HG03439 (cell line): ENCODE results near the gene TEX11.
"Not testable (repeated sequence)": the region's sequence is repeated elsewhere in the genome, so short reads cannot be mapped to it uniquely, and the experiment has no call there.

Experiments
- ATAC-seq: cut with Tn5 transposase; IDR thresholded peaks from one replicate; pipeline ENCODE4 v1.9.1; 2021; ENCODE audit warnings: mild to moderate bottlenecking, moderate library complexity; ENCODE audit not compliant: unreplicated experiment

Gene TEX11

DNA sequence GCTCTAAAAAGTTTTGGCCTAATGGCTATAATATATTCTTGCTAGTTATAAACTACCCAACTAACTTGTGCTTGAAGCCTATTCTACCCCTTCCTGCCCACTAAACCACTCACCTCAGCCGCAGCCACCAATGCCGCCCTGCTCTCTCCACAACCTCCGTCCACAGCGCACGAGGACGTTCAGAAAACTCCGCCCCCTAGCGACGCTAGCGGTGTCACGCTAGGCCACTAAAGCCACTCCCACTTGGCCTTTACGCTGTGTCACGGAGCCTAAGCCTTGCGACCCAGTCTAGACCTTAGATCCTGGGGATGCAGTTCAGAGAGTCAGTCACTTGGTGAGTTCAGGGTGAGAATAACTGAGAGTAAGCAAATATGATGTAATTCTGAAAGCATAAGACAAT is at the start of gene TEX11:
TSS of gene TEX11 (minus strand) at position 171 of the 400 bp plus-strand sequence. CDS start 922 bp downstream, outside the sequence.
- ATAC-seq: no peak

DNA sequence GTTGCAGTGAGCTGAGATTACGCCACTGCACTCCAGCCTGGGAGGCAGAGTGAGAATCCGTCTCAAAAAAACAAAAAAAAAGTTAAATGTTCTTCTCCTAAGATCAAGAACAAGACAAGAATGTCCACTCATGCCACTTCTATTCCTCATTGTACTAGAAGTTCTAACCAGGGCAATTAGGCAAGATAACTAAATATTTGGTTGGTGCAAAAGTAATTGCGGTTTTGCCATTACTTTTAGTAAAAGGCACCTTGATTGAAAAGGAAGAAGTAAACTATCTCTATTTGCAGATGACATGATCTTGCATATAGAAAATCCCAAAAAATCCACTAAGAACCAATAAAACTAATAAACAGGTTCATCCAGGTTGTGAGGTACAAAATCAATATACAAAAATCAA is 46.4 kb upstream of the TEX11 start:
- no peak for ATAC-seq

GRCh38 chrX:70924294-70924911 is 15.9 kb upstream of the TEX11 start:
- no peak for ATAC-seq

GRCh38 chrX:70922774-70923473 is 14.4 kb upstream of the TEX11 start:
- ATAC-seq: no peak

DNA sequence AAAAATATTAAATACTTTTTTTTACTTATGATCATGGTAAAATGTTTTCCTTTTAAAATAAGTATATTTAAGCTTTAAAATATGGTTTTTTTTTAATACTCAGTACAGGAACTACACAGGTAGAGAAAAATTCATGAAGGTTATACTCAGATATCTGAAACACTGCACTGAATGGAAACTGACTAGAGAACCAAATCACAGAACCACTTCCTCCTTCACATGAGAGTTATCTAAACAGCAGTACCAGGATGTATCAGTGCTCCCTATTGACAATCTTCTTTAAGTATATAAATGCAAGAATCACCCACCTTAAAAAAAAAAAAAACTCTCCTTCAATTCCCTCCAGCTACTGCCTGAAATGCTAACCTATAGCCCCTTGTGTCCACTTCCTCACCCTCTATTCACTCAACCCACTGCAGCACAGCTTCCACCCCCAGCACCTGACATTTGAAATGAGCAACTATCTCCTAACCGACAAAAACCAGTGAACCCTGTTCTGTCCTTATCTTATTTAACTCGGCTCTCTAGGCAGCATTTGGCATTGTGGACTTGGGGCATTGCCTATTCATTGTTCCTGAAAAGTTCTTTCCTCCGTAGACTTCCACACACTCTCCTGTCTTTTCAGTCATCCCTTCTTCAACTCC is 13.3 kb upstream of the TEX11 start:
- no peak for ATAC-seq

- no peak for ATAC-seq
Measured at GRCh38 chrX:70916754-70917153, 8.2 kb upstream of the TEX11 start.

DNA sequence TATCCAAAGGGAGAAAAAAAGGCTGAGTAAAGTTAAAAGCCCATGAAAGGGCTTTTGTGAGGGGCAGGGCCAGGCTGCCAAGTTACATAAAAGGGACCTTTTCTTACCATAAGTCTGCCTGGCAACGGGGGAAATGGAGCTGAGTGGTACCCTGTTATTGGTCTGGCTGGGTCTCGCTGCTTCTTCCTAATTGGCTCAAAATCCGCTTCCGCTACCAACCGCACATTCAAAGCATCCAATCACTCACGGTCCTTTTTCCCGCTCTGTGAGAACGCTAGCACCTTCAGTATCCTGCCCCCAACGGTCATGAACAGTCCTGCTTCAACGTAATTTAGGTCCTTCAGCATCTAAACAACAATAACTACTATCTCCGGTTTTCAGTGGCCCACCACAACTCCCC is 611 bp downstream of the TEX11 start:
- ATAC-seq: no peak

DNA sequence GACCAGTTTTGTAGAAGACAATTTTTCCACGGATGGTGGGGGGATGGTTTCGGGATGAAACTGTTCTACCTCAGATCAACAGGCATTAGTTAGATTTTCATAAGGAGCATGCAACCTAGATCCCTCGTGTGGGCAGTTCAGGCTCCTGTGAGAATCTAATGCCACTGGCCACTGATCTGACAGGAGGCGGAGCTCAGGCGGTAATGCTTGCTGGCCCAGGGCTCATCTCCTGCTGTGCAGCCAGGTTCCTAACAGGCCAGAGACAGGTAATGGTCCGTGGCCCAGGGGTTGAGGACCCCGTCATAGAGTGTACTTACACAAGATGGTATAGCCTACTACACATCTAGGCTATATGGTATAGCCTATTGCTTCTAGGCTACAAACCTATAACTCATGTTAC is 7.0 kb downstream of the TEX11 start:
- ATAC-seq: no peak

GRCh38 chrX:70890441-70890840 is 18.1 kb downstream of the TEX11 start:
- not testable (repeated sequence) for ATAC-seq

GRCh38 chrX:70878902-70879301 is 29.6 kb downstream of the TEX11 start:
- no peak for ATAC-seq

GRCh38 chrX:70852294-70852693 is 56.2 kb downstream of the TEX11 start:
- no peak for ATAC-seq

- ATAC-seq: not testable (repeated sequence)
Measured at GRCh38 chrX:70844081-70844480, 64.4 kb downstream of the TEX11 start.

DNA sequence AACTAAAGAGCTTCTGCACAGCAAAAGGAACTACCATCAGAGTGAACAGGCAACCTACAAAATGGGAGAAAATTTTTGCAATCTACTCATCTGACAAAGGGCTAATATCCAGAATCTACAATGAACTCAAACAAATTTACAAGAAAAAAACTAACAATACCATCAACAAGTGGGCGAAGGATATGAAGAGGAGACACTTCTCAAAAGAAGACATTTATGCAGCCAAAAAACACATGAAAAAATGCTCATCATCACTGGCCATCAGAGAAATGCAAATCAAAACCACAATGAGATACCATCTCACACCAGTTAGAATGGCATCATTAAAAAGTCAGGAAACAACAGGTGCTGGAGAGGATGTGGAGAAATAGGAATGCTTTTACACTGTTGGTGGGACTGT is 64.9 kb downstream of the TEX11 start:
- not testable (repeated sequence) for ATAC-seq

DNA sequence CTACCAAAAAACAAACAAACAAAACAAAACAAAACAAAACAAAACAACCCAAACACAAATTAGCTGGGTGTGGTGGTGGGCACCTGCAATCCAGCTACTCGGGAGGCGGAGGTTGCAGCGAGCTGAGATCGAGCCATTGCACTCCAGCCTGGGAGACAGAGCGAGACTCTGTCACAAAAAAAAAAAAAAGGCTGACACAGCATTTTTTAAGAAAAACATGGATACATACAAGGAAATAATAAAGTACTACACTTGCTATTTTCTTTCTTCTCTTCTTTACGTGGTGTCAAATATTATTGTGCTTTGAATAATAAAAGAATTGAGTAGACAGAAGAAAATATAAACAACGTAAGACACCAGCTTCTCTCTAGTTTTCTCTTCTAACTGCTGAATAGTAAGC is 73.9 kb downstream of the TEX11 start:
- no peak for ATAC-seq

DNA sequence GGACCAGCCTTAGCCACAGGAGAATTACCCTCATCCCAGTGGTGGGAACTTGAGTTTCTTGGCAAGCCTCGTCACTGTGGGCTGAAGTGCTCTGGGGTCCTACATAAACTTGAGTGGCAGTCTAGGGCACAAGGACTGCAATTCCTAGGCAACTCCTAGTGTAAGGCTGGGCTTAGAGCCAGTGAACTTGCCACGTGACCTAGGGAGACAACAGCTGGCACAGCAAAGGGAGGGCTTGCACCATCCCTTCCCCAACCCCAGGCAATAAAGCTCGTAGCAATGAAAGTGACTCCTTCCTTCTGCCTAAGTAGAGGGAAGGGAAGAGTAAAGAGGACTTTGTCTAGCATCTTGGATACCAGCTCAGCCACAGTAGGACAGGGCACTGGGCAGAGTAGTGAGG is 81.8 kb downstream of the TEX11 start:
- ATAC-seq: no peak

- ATAC-seq: no peak
Measured at GRCh38 chrX:70825366-70825765, 83.1 kb downstream of the TEX11 start.

DNA sequence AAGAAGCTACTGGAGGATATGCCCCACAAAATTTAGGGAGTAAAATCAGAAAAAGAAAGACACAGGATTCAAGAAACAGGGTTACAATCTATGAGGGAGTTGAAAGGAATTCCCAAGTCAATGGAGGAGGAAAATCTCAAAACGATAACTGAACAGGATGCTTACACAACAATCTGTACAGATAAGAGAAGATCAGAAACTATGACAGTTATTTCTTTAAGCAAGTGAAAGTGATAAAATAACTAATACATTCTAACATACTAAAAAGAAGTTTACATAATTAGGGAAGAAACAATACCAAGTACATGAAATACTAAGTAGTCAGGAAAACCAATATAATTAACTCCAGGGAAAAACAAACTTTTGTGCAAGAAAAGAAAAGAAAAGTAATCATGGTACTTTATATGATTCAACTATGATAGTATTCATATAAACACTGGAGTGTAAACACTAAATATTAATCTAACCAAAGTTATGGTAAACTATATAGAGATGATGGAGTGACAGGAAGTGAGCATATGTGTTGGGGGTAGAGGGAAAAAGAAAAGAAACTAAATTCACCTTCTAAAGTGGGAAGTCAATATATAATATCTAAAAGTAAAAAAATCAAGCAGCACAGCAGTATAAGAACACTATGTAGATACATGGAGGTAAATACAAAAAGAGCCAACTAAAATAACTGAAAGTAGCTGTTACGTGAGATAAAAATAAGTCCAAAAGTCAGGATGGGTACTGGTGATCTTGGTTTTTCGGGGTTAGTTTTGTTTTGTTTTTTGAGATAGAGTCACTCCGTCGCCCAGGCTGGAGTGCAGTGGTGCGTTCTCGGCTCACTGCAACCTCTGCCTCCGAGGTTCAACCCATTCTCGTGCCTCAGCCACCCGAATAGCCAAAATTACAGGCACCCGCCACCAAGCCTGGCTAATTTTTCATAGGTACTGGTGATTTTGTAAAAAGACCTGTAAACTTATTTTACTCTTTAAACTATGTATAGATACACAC is 99.3 kb downstream of the TEX11 start:
- no peak for ATAC-seq

- no peak for ATAC-seq
Measured at GRCh38 chrX:70806081-70806480, 102.4 kb downstream of the TEX11 start.

DNA sequence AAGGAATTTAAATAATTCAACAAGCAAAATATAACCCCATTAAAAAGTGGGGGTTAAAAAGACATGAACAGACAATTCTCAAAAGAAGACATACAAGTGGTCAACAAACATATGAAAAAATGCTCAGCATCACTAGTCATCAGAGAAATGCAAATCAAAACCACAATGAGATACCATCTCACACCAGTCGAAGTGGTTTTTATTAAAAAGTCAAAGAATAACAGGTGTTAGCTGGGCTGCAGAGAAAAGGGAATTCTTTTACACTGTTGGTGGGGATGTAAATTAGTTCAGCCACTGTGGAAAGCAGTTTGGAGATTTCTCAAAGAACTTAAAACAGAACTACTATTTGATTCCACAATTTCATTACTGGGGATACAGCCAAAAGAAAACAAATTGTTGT is 111.8 kb downstream of the TEX11 start:
- ATAC-seq: not testable (repeated sequence)

DNA sequence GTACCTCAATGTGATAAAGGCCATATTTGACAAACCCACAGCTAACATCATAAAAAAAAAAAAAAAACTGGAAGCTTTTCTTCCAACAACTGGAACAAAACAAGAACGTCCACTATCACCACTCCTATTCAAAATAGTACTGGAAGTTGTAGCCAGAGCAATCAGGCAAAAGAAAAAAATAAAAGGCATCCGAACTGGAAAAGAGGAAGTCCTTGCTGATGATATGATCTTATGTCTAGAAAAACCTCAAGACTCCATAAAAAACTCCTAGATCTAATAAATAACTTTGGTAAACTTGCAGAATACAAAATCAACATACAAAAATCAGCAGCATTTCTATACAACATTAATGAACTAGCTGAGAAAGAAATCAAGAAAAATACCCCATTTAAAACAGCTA is 134.3 kb downstream of the TEX11 start:
- no peak for ATAC-seq

DNA sequence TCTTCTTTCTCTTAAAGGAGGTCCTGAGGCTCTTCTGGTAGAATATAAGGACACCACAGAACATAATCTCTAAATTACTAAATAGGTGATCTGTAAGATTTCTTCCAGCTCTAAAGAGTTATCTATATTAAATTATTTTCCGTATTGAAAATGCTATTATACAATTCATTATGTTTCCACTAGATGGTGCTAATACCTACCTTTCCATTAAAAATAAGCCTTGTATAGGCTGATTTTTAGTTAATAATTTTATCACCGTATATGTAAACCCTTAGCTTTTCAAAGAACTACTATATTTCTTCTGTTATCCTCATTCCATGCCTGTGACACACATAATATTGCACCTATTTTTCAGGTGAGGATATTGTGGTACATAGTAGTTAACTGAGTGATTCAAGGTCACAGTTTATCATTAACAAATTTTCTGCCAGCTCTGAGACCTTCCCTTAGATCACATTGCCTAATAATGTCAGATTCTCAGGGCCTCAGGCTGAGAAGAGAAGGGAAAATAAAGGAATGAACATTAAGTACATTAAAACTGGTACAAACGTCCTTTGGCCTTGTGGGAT is 138.8 kb downstream of the TEX11 start:
- ATAC-seq: no peak
